Adrenal gland (tissue), 12 donors: ENCODE measurements around the gene CHIC2. TPM values are rescaled to one million over a fixed set of nuclear protein-coding genes. Genes with fewer than 3 reads are reported as not detected.
A peak's percentile ranks its signal among the peaks of the same experiment; 100 is the strongest.

Source experiments
- DNase-seq, 7 donors: peaks; one replicate each; pipeline ENCODE4 v3.0.0-alpha.2; 2019 to 2020
- H3K27ac ChIP-seq, 5 donors: fragments of 200-600 bp; sonication (generic) in 4 of 5; 1 replicate in 3 of 5; 2 replicates in 2 of 5; pipeline versions ENCODE4 v1.5.1 to v1.8.0; 2016 to 2020; ENCODE audit warnings: mild to moderate bottlenecking in 1 of 5
- H3K27me3 ChIP-seq: fragments of 200-600 bp; 2 replicates; pipeline ENCODE4 v1.8.0; 2021
- H3K36me3 ChIP-seq, 2 donors: fragments of 200-600 bp; replicated peaks in 1 of 2; 1 replicate in 1 of 2; 2 replicates in 1 of 2; pipeline versions ENCODE4 v1.5.1 to v1.8.0; 2018 to 2022
- H3K4me1 ChIP-seq, 2 donors: fragments of 200-600 bp; replicated peaks in 1 of 2; 1 replicate in 1 of 2; 2 replicates in 1 of 2; pipeline versions ENCODE4 v1.5.1 to v1.8.0; 2018 to 2021
- H3K4me3 ChIP-seq, 4 donors: fragments of 200-600 bp; sonication (generic) in 3 of 4; one replicate each; pipeline ENCODE4 v1.5.1; 2016 to 2018
- H3K9me3 ChIP-seq, 3 donors: fragments of 200-600 bp; sonication (generic) in 1 of 3; replicated peaks in 1 of 3; 1 replicate in 2 of 3; 2 replicates in 1 of 3; pipeline versions ENCODE4 v1.5.1 to v1.8.0; 2016 to 2021
- POLR2A ChIP-seq, 2 donors: fragments of 450-650 bp; IDR thresholded peaks; one replicate each; pipeline ENCODE4 v1.6.1; 2017; ENCODE audit warnings: antibody characterized with exemption in 2 of 2, mild to moderate bottlenecking in 2 of 2, moderate library complexity in 1 of 2
- WGBS, 4 donors: extraction: QIAGEN DNeasy Blood & Tissue Kit in 2 of 4; methylation state at CpG; one replicate each; pipeline versions ENCODE4 v1.1.5 to v1.1.7; 2013 to 2017; 5-methylcytosine and 5-hydroxymethylcytosine counted together
- intact Hi-C, 2 donors: fragments of 100-400 bp; cut with DNase I; formaldehyde crosslinking; loops; one replicate each; pipeline versions ENCODE4 v1.14.1 to v1.15.0; 2022 to 2023
- polyA plus RNA-seq, 3 donors: library from polyadenylated mRNA; stranded (reverse); fragments of 200-250 nt in 2 of 3; fragments of 350-450 nt in 1 of 3; fragmentation: Illumina TruSeq in 1 of 3; extraction: RNeasy Lipid Tissue Mini Kit (QIAGEN cat#74804) in 1 of 3; gene quantifications; one replicate each; pipeline ENCODE4 v1.2.3, GENCODE V29; 2013 to 2014
- total RNA-seq, 9 donors: library from RNA; depleted of rRNA in 4 of 9; stranded (reverse); fragments of >200 nt in 4 of 9; fragments of 120-200 nt in 1 of 9; fragmentation: NEBNext Ultra II Directional in 1 of 9; extraction: Animal tissue kit (Norgen Biotek cat#: 25700) in 1 of 9; gene quantifications; one replicate each; pipeline versions ENCODE4 v1.1.0 to v1.2.4, GENCODE V29; 2013 to 2023
- TF ChIP-seq, protein P1 (sequence below), 6 experiments: fragments of 450-650 bp in 4 of 6; fragments of 200-600 bp in 2 of 6; sonication (generic) in 1 of 6; IDR thresholded peaks; 1 replicate in 5 of 6; 2 replicates in 1 of 6; pipeline versions ENCODE4 v1.5.1 to v1.8.0; 2016 to 2021; ENCODE audit warnings: antibody characterized with exemption in 6 of 6, mild to moderate bottlenecking in 2 of 6, moderate library complexity in 1 of 6
- donor health status: healthy with polysubstance abuse.
- donor health status: Bipolar disorder and iron deficiency.
- donor health status: DM: yes; HTN: yes; CAD: no.
- donor health status: DM: no; HTN: no; CAD: no.
- donor health status: DM: no; HTN: no; CAD: no.
- donor health status: DM: yes; HTN: yes; CAD: no.

CHIC2 gene
- total and polyA plus RNA-seq, 12 donors: 9.7 to 68.0 (median 24.1) TPM

GRCh38 chr4:54090404-54090803 is 26.0 kb upstream of the CHIC2 start:
- H3K27ac ChIP-seq: no peak overlapping the region
- H3K36me3 ChIP-seq: no peaks in the 10 kb centered on the region
- peaks cover 0 to 9% of the 10 kb centered on the region in 2 donors for H3K4me1 ChIP-seq
- H3K4me3 ChIP-seq: no peak overlapping the region
- no peaks in the 10 kb centered on the region for H3K9me3 ChIP-seq
- 81 to 98% (median 94%) methylated on average over 8 of the region's 8 CpGs for WGBS, 4 donors
- intact Hi-C loops: no loop called here
- TF ChIP-seq, protein P1, sequence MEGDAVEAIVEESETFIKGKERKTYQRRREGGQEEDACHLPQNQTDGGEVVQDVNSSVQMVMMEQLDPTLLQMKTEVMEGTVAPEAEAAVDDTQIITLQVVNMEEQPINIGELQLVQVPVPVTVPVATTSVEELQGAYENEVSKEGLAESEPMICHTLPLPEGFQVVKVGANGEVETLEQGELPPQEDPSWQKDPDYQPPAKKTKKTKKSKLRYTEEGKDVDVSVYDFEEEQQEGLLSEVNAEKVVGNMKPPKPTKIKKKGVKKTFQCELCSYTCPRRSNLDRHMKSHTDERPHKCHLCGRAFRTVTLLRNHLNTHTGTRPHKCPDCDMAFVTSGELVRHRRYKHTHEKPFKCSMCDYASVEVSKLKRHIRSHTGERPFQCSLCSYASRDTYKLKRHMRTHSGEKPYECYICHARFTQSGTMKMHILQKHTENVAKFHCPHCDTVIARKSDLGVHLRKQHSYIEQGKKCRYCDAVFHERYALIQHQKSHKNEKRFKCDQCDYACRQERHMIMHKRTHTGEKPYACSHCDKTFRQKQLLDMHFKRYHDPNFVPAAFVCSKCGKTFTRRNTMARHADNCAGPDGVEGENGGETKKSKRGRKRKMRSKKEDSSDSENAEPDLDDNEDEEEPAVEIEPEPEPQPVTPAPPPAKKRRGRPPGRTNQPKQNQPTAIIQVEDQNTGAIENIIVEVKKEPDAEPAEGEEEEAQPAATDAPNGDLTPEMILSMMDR (IDR thresholded peaks at IDR 0.05): no peak
- TF ChIP-seq POLR2A (IDR thresholded peaks at IDR 0.05): no peak
- H3K27me3 ChIP-seq: peaks cover 14% of the 10 kb centered on the region
- no peak for DNase-seq

DNA sequence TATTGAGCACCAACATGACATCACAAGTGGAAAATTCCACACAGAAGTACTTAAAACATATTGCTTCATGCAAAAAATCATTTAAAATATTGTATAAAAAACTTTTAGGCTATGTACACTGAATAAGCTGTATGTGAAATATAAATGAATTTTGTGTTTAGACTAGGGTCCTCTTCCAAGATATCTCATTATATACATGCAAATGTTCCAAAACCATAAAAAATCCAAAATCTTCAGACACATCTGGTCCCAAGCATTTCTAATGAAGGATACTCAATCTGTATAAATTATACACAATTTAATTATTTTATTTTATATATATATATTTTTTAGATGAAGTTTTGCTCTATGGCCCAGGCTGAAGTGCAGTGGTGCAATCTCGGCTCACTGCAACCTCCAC is 25.5 kb upstream of the CHIC2 start:
- DNase-seq: no peak
- H3K27me3 ChIP-seq: peaks cover 9% of the 10 kb centered on the region
- WGBS, 4 donors: 96 to 100% (median 98%) methylated on average over 1 of the region's 1 CpG
- intact Hi-C loops: no loop called here
- H3K9me3 ChIP-seq: no peaks in the 10 kb centered on the region
- TF ChIP-seq POLR2A (IDR thresholded peaks at IDR 0.05): no peak
- TF ChIP-seq, protein P1 (IDR thresholded peaks at IDR 0.05): no peak
- no peak overlapping the region for H3K4me3 ChIP-seq
- H3K4me1 ChIP-seq: peaks cover 0 to 9% of the 10 kb centered on the region in 2 donors
- H3K36me3 ChIP-seq: no peaks in the 10 kb centered on the region
- H3K27ac ChIP-seq: no peak overlapping the region

GRCh38 chr4:54085284-54085683 is 20.9 kb upstream of the CHIC2 start:
- Histone ChIP-seq H3K27me3 (no peaks in the 10 kb centered on the region), H3K9me3 (no peaks in the 10 kb centered on the region), H3K36me3 (no peaks in the 10 kb centered on the region), H3K4me3 (no peak overlapping the region), H3K4me1 (peaks cover 0 to 10% of the 10 kb centered on the region in 2 donors), H3K27ac (no peak overlapping the region)
- 67 to 79% (median 76%) methylated on average over 3 of the region's 3 CpGs for WGBS, 4 donors
- TF ChIP-seq, protein P1 (IDR thresholded peaks at IDR 0.05): no peak
- no peak for TF ChIP-seq POLR2A (IDR thresholded peaks at IDR 0.05)
- DNase-seq: peak in 6 of 7 donors; percentile 63 to 79 (median 70)
- intact Hi-C loops: no loop called here

DNA sequence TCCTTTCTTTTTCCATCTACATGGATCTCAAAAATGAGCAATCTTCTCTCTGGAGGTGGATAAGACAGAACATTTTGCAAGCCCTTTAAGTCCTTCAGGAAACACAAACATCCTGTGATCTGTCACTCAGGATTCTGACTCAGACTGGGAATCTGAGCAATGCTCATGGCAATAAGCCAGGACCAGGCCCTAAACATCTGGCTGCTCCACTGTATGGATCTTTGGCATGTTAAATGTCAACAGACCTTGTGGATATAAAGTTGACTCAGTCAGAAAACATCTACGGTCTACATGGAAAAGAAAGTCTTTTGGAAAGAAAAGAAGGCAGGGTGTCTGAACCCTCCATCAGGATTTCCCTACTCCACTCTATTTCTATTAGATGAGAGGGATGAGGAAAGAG is 17.8 kb upstream of the CHIC2 start:
- DNase-seq: peak in 5 of 7 donors; percentile 52 to 76 (median 65)
- TF ChIP-seq, protein P1 (IDR thresholded peaks at IDR 0.05): no peak
- no peak for TF ChIP-seq POLR2A (IDR thresholded peaks at IDR 0.05)
- Histone ChIP-seq H3K4me3 (no peak overlapping the region), H3K36me3 (no peaks in the 10 kb centered on the region), H3K4me1 (peaks cover 0 to 10% of the 10 kb centered on the region in 2 donors), H3K27me3 (no peaks in the 10 kb centered on the region), H3K9me3 (no peaks in the 10 kb centered on the region), H3K27ac (peak overlapping the region in 2 of 5 donors; percentile 8 to 19)
- intact Hi-C loops: no loop called here
- WGBS, 4 donors: 29 to 50% (median 43%) methylated on average over 1 of the region's 1 CpG
